GM12864 (cell line): ENCODE data around the gene MED9.

Source experiments
- DNase-seq: peaks from one replicate; pipeline ENCODE4 v3.0.0-alpha.2; 2011; ENCODE audit warnings: low read depth
- H3K4me3 ChIP-seq: 2 replicates; pipeline ENCODE4 v1.5.1; 2011; ENCODE audit warnings: mild to moderate bottlenecking, low read depth, low read length, control low read depth
- CTCF ChIP-seq: IDR thresholded peaks from 2 replicates; pipeline ENCODE4 v1.5.1; 2011; ENCODE audit warnings: low read depth, mild to moderate bottlenecking, moderate library complexity, low read length, control low read depth, inconsistent platforms; ENCODE audit errors: missing control alignments

MED9 gene

GRCh38 chr17:17445925-17446665 lies 30.7 kb upstream of the MED9 start:
- H3K4me3 ChIP-seq = no peak overlapping the region
- DNase-seq = no peak

GRCh38 chr17:17446666-17447155 lies 30.1 kb upstream of the MED9 start:
- no peak for TF ChIP-seq CTCF
- DNase-seq = no peak
- H3K4me3 ChIP-seq = no peak overlapping the region

More at GRCh38 chr17:17445925-17446665, 30.7 kb upstream of the MED9 start:
- no peak for TF ChIP-seq CTCF

GRCh38 chr17:17447264-17447663 lies 29.5 kb upstream of the MED9 start:
- no peak for DNase-seq
- TF ChIP-seq CTCF = no peak
- no peak overlapping the region for H3K4me3 ChIP-seq

- no peak for TF ChIP-seq CTCF
- no peak for DNase-seq
Measured at GRCh38 chr17:17448076-17448475, 28.7 kb upstream of the MED9 start.

GRCh38 chr17:17448723-17449122 lies 28.1 kb upstream of the MED9 start:
- no peak overlapping the region for H3K4me3 ChIP-seq
- TF ChIP-seq CTCF = no peak

More at GRCh38 chr17:17448076-17448475, 28.7 kb upstream of the MED9 start:
- no peak overlapping the region for H3K4me3 ChIP-seq

GRCh38 chr17:17453088-17453487 lies 23.7 kb upstream of the MED9 start:
- H3K4me3 ChIP-seq = no peak overlapping the region

More at GRCh38 chr17:17448723-17449122, 28.1 kb upstream of the MED9 start:
- DNase-seq = no peak

More at GRCh38 chr17:17453088-17453487, 23.7 kb upstream of the MED9 start:
- DNase-seq = no peak
- TF ChIP-seq CTCF = no peak
